Body of pancreas (tissue), 4 donors: ENCODE measurements around the gene SETD7.
"Not testable (repeated sequence)": the region's sequence is repeated elsewhere in the genome, so short reads cannot be mapped to it uniquely, and the experiment has no call there.

Experiments
- CTCF ChIP-seq, 7 experiments: fragments of 450-650 bp in 4 of 7; fragments of 200-600 bp in 3 of 7; sonication (generic) in 3 of 7; IDR thresholded peaks; one replicate each; pipeline ENCODE4 v1.5.1; 2016 to 2019; ENCODE audit warnings: antibody characterized with exemption in 7 of 7
- POLR2A ChIP-seq, 3 donors: fragments of 450-650 bp; IDR thresholded peaks; one replicate each; pipeline ENCODE4 v1.6.1; 2016; ENCODE audit warnings: antibody characterized with exemption in 3 of 3, mild to moderate bottlenecking in 2 of 3

GRCh38 chr4:139464512-139464911 is 91.5 kb downstream of the SETD7 start:
- TF ChIP-seq CTCF, POLR2A (IDR thresholded peaks at IDR 0.05): not testable (repeated sequence)
